ENCODE measurements around the gene PARVA.
A peak's percentile ranks its signal among the peaks of the same experiment; 100 is the strongest.

Gene PARVA

GRCh38 chr11:12408156-12408770 is 30.9 kb downstream of the PARVA start:
- H3K36me3 ChIP-seq (ENCODE audit: control insufficient read depth, insufficient read depth, low read length) = no peaks in the 10 kb centered on the region
- H3K9me3 ChIP-seq (ENCODE audit: control insufficient read depth, insufficient read depth, low read length) = no peaks in the 10 kb centered on the region

GRCh38 chr11:12409621-12410005 is 32.2 kb downstream of the PARVA start:
- H3K4me3 ChIP-seq (ENCODE audit: low read depth, low read length) = no peak overlapping the region
- peaks cover 22% of the 10 kb centered on the region for H3K4me1 ChIP-seq (ENCODE audit: control insufficient read depth, insufficient read depth, low read length)
- H3K9me3 ChIP-seq (ENCODE audit: control insufficient read depth, insufficient read depth, low read length) = no peaks in the 10 kb centered on the region
- H3K27me3 ChIP-seq (ENCODE audit: control insufficient read depth, insufficient read depth, low read length) = no peaks in the 10 kb centered on the region
- H3K36me3 ChIP-seq (ENCODE audit: control insufficient read depth, insufficient read depth, low read length) = no peaks in the 10 kb centered on the region
- H3K9ac ChIP-seq (ENCODE audit: low read depth, low read length) = no peak overlapping the region
- no peak overlapping the region for H3K27ac ChIP-seq (ENCODE audit: low read depth, low read length)

More at GRCh38 chr11:12408156-12408770, 30.9 kb downstream of the PARVA start:
- Histone ChIP-seq H3K27me3 (ENCODE audit: control insufficient read depth, insufficient read depth, low read length) (no peaks in the 10 kb centered on the region), H3K9ac (ENCODE audit: low read depth, low read length) (no peak overlapping the region), H3K4me3 (ENCODE audit: low read depth, low read length) (no peak overlapping the region), H3K27ac (ENCODE audit: low read depth, low read length) (no peak overlapping the region), H3K4me1 (ENCODE audit: control insufficient read depth, insufficient read depth, low read length) (peaks cover 16% of the 10 kb centered on the region)

- H3K4me3 ChIP-seq (ENCODE audit: low read depth, low read length) = no peak overlapping the region
- peaks cover 22% of the 10 kb centered on the region for H3K4me1 ChIP-seq (ENCODE audit: control insufficient read depth, insufficient read depth, low read length)
- H3K9me3 ChIP-seq (ENCODE audit: control insufficient read depth, insufficient read depth, low read length) = no peaks in the 10 kb centered on the region
- no peaks in the 10 kb centered on the region for H3K27me3 ChIP-seq (ENCODE audit: control insufficient read depth, insufficient read depth, low read length)
- H3K27ac ChIP-seq (ENCODE audit: low read depth, low read length) = no peak overlapping the region
- H3K36me3 ChIP-seq (ENCODE audit: control insufficient read depth, insufficient read depth, low read length) = no peaks in the 10 kb centered on the region
- no peak overlapping the region for H3K9ac ChIP-seq (ENCODE audit: low read depth, low read length)
Measured at GRCh38 chr11:12410006-12410728, 32.8 kb downstream of the PARVA start.

GRCh38 chr11:12411393-12411792 is 34.0 kb downstream of the PARVA start:
- Histone ChIP-seq H3K9ac (ENCODE audit: low read depth, low read length) (no peak overlapping the region), H3K4me3 (ENCODE audit: low read depth, low read length) (no peak overlapping the region), H3K27me3 (ENCODE audit: control insufficient read depth, insufficient read depth, low read length) (no peaks in the 10 kb centered on the region), H3K36me3 (ENCODE audit: control insufficient read depth, insufficient read depth, low read length) (no peaks in the 10 kb centered on the region), H3K27ac (ENCODE audit: low read depth, low read length) (peak overlapping the region; percentile 92), H3K9me3 (ENCODE audit: control insufficient read depth, insufficient read depth, low read length) (no peaks in the 10 kb centered on the region), H3K4me1 (ENCODE audit: control insufficient read depth, insufficient read depth, low read length) (peaks cover 22% of the 10 kb centered on the region)

- peak overlapping the region; percentile 44; the same call in 1 of the 2 replicates for H3K9ac ChIP-seq (ENCODE audit: low read depth, low read length)
Measured at GRCh38 chr11:12411806-12412727, 34.7 kb downstream of the PARVA start.

GRCh38 chr11:12413141-12414052 is 36.0 kb downstream of the PARVA start:
- Histone ChIP-seq H3K4me3 (ENCODE audit: low read depth, low read length) (no peak overlapping the region), H3K36me3 (ENCODE audit: control insufficient read depth, insufficient read depth, low read length) (no peaks in the 10 kb centered on the region), H3K27me3 (ENCODE audit: control insufficient read depth, insufficient read depth, low read length) (no peaks in the 10 kb centered on the region), H3K9me3 (ENCODE audit: control insufficient read depth, insufficient read depth, low read length) (no peaks in the 10 kb centered on the region), H3K9ac (ENCODE audit: low read depth, low read length) (no peak overlapping the region), H3K27ac (ENCODE audit: low read depth, low read length) (no peak overlapping the region), H3K4me1 (ENCODE audit: control insufficient read depth, insufficient read depth, low read length) (peaks cover 27% of the 10 kb centered on the region)

More at GRCh38 chr11:12411806-12412727, 34.7 kb downstream of the PARVA start:
- no peaks in the 10 kb centered on the region for H3K27me3 ChIP-seq (ENCODE audit: control insufficient read depth, insufficient read depth, low read length)
- H3K4me3 ChIP-seq (ENCODE audit: low read depth, low read length) = no peak overlapping the region
- no peaks in the 10 kb centered on the region for H3K9me3 ChIP-seq (ENCODE audit: control insufficient read depth, insufficient read depth, low read length)
- H3K27ac ChIP-seq (ENCODE audit: low read depth, low read length) = peak overlapping the region; percentile 92
- peaks cover 22% of the 10 kb centered on the region for H3K4me1 ChIP-seq (ENCODE audit: control insufficient read depth, insufficient read depth, low read length)
- H3K36me3 ChIP-seq (ENCODE audit: control insufficient read depth, insufficient read depth, low read length) = no peaks in the 10 kb centered on the region

- H3K9ac ChIP-seq (ENCODE audit: low read depth, low read length) = no peak overlapping the region
- no peaks in the 10 kb centered on the region for H3K36me3 ChIP-seq (ENCODE audit: control insufficient read depth, insufficient read depth, low read length)
- no peak overlapping the region for H3K27ac ChIP-seq (ENCODE audit: low read depth, low read length)
- no peak overlapping the region for H3K4me3 ChIP-seq (ENCODE audit: low read depth, low read length)
- H3K27me3 ChIP-seq (ENCODE audit: control insufficient read depth, insufficient read depth, low read length) = no peaks in the 10 kb centered on the region
- peaks cover 27% of the 10 kb centered on the region for H3K4me1 ChIP-seq (ENCODE audit: control insufficient read depth, insufficient read depth, low read length)
- H3K9me3 ChIP-seq (ENCODE audit: control insufficient read depth, insufficient read depth, low read length) = no peaks in the 10 kb centered on the region
Measured at GRCh38 chr11:12414611-12415010, 37.2 kb downstream of the PARVA start.

GRCh38 chr11:12415342-12415966 is 38.1 kb downstream of the PARVA start:
- Histone ChIP-seq H3K36me3 (ENCODE audit: control insufficient read depth, insufficient read depth, low read length) (no peaks in the 10 kb centered on the region), H3K9ac (ENCODE audit: low read depth, low read length) (no peak overlapping the region), H3K4me3 (ENCODE audit: low read depth, low read length) (no peak overlapping the region), H3K27me3 (ENCODE audit: control insufficient read depth, insufficient read depth, low read length) (no peaks in the 10 kb centered on the region), H3K9me3 (ENCODE audit: control insufficient read depth, insufficient read depth, low read length) (no peaks in the 10 kb centered on the region), H3K4me1 (ENCODE audit: control insufficient read depth, insufficient read depth, low read length) (peaks cover 27% of the 10 kb centered on the region), H3K27ac (ENCODE audit: low read depth, low read length) (no peak overlapping the region)

- Histone ChIP-seq H3K4me3 (ENCODE audit: low read depth, low read length) (no peak overlapping the region), H3K27me3 (ENCODE audit: control insufficient read depth, insufficient read depth, low read length) (no peaks in the 10 kb centered on the region), H3K4me1 (ENCODE audit: control insufficient read depth, insufficient read depth, low read length) (peaks cover 23% of the 10 kb centered on the region), H3K36me3 (ENCODE audit: control insufficient read depth, insufficient read depth, low read length) (no peaks in the 10 kb centered on the region), H3K27ac (ENCODE audit: low read depth, low read length) (no peak overlapping the region), H3K9ac (ENCODE audit: low read depth, low read length) (no peak overlapping the region), H3K9me3 (ENCODE audit: control insufficient read depth, insufficient read depth, low read length) (no peaks in the 10 kb centered on the region)
Measured at GRCh38 chr11:12416552-12416951, 39.2 kb downstream of the PARVA start.
